Hindlimb muscle (tissue), 1 donor: ENCODE measurements around the gene GRIA4. TPM values are rescaled to one million over a fixed set of nuclear protein-coding genes. Genes with fewer than 3 reads are reported as not detected.
A peak's percentile ranks its signal among the peaks of the same experiment; 100 is the strongest.

Experiments
- DNase-seq: peaks from one replicate; pipeline ENCODE4 v3.0.0-alpha.2; 2013
- polyA plus RNA-seq: library from polyadenylated mRNA; unstranded; fragments of 120-200 nt; gene quantifications from one replicate; pipeline ENCODE4 v1.2.1, GENCODE V29; 2013; ENCODE audit not compliant: insufficient read length

GRIA4 gene
- polyA plus RNA-seq, 1 donor: 19.4 TPM

- no peak for DNase-seq
Measured at GRCh38 chr11:106014035-106014434, 404.2 kb downstream of the GRIA4 start.

- DNase-seq: no peak
Measured at GRCh38 chr11:106014620-106015019, 404.7 kb downstream of the GRIA4 start.

- no peak for DNase-seq
Measured at GRCh38 chr11:106015066-106015465, 405.2 kb downstream of the GRIA4 start.

- DNase-seq: no peak
Measured at GRCh38 chr11:106017093-106017492, 407.2 kb downstream of the GRIA4 start.

- peak; percentile 8 for DNase-seq
Measured at GRCh38 chr11:106021181-106021966, 411.5 kb downstream of the GRIA4 start.

GRCh38 chr11:106021967-106022794, 412.3 kb downstream of the GRIA4 start, which contains the start of gene MSANTD4:
MSANTD4 (minus strand) TSS chr11:106022240; CDS start chr11:106010917, 11,323 bp downstream.
- DNase-seq: peak; percentile 98

GRCh38 chr11:106022795-106023275, 413.0 kb downstream of the GRIA4 start:
- no peak for DNase-seq

GRCh38 chr11:106030609-106031008, 420.7 kb downstream of the GRIA4 start:
- no peak for DNase-seq

- no peak for DNase-seq
Measured at GRCh38 chr11:106031202-106031810, 421.4 kb downstream of the GRIA4 start.
